ENCODE data around the gene EXOC7. TPM values are rescaled to one million over a fixed set of nuclear protein-coding genes. Genes with fewer than 3 reads are reported as not detected.
"Not testable (repeated sequence)": the region's sequence is repeated elsewhere in the genome, so short reads cannot be mapped to it uniquely, and the experiment has no call there.

Gene EXOC7
- total RNA-seq, 1 donor from 2014 or later = 183 TPM

DNA sequence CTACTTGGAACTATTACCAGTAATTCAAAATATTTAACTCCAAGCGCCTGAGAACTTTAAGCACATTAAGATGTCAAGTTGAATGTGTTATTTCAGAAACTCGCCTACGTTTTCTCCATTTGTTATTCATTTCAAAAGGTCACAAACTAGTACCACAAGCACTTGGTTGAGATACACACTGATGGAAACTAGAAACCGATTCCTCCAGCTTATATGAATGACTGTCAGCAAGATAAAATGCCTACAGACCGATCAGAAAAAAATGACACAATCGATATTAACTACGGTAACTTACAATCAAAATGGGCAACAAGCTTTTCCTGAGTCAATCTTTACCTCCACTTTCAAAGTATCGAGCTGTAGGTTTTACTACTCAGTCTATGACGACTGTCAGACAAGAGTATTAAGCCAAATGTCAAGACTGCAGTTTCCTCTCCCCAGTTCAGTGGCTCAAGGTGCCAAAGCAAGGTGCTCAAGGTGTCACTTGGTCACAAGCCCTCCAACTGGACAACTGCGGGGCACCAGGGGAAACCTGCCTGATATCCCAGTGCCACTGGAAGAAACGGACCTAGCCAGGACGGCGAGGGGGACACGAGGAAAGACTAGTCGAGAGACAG, 31.9 kb downstream of the EXOC7 start:
- Mint-ChIP-seq H3K4me3 (ENCODE audit: unreplicated experiment) (peak overlapping the region; percentile 98), H3K27ac (ENCODE audit: unreplicated experiment) (peak overlapping the region; percentile 32), H3K9me3 (ENCODE audit: unreplicated experiment) (no peaks in the 10 kb centered on the region), H3K4me1 (ENCODE audit: unreplicated experiment) (peaks cover 17% of the 10 kb centered on the region), H3K36me3 (ENCODE audit: low read depth, unreplicated experiment) (peaks cover 4% of the 10 kb centered on the region), H3K27me3 (ENCODE audit: unreplicated experiment) (peaks cover 20% of the 10 kb centered on the region)
- DNase-seq (ENCODE audit: low spot score) = no peak
- TF ChIP-seq CTCF (IDR thresholded peaks at IDR 0.05; ENCODE audit: unreplicated experiment) = no peak

GRCh38 chr17:76065775-76066174, 37.8 kb downstream of the EXOC7 start:
- no peaks in the 10 kb centered on the region for H3K9me3 Mint-ChIP-seq (ENCODE audit: unreplicated experiment)

DNA sequence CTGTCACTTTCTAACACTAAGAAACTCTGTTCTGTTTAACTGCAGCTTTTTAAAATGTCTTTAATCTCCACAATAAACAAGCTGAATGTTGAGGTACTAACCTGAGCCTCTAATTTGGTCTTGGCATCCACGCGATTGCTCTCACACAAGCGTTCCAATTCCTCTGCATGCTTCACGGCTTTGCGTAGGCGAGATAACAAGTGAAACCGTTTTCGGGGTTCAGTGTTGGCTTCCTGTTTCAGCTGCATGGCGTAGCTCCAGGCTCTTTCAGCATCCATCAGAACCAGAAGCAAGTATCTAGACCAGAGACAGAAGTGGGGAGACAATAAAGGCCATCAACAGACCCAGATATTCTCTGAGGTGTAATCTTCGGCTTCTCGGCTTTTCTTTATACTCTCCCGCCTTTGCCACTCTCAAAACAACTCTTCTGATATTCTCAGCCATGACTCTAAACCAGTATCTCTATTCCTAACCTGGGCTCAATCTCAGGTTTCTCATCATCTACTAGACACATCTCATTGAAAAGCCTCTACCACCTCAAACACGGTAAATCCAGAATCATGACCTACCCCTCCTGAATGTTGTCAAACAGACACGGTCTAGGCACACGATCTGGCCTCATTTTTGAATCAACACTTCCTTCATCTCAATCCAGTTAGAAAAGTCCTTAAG, 39.6 kb downstream of the EXOC7 start:
- peaks cover 37% of the 10 kb centered on the region for H3K36me3 Mint-ChIP-seq (ENCODE audit: low read depth, unreplicated experiment)

More at GRCh38 chr17:76065775-76066174, 37.8 kb downstream of the EXOC7 start:
- Mint-ChIP-seq H3K27me3 (ENCODE audit: unreplicated experiment) (peaks cover 2% of the 10 kb centered on the region), H3K4me1 (ENCODE audit: unreplicated experiment) (no peaks in the 10 kb centered on the region), H3K36me3 (ENCODE audit: low read depth, unreplicated experiment) (peaks cover 30% of the 10 kb centered on the region), H3K27ac (ENCODE audit: unreplicated experiment) (no peak overlapping the region), H3K4me3 (ENCODE audit: unreplicated experiment) (peak overlapping the region; percentile 47)
- DNase-seq (ENCODE audit: low spot score) = no peak
- TF ChIP-seq CTCF (IDR thresholded peaks at IDR 0.05; ENCODE audit: unreplicated experiment) = no peak

DNA sequence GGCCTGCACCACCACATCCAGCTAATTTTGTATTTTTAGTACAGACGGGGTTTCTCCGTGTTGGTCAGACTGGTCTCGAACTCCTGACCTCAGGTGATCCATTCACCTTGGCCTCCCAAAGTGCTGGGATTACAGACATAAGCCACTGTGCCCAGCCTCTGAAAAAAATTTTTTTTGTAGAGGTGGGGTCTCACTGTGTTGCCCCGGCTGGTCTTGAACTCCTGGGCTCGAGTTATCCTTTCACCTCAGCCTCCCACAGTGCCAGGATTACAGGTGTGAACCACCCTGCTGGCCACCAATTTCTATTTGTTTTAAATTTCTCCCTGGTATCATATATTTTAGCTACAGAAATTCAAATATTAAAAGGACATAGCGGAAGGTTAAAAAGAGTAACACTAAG, 45.3 kb downstream of the EXOC7 start:
- not testable (repeated sequence) for H3K9me3 Mint-ChIP-seq (ENCODE audit: unreplicated experiment); H3K4me3 Mint-ChIP-seq (ENCODE audit: unreplicated experiment); H3K27ac Mint-ChIP-seq (ENCODE audit: unreplicated experiment); DNase-seq (ENCODE audit: low spot score); H3K27me3 Mint-ChIP-seq (ENCODE audit: unreplicated experiment); H3K4me1 Mint-ChIP-seq (ENCODE audit: unreplicated experiment)
- peaks cover 40% of the 10 kb centered on the region for H3K36me3 Mint-ChIP-seq (ENCODE audit: low read depth, unreplicated experiment)

More for the DNA sequence above, 39.6 kb downstream of the EXOC7 start:
- peak overlapping the region; percentile 37 for H3K4me3 Mint-ChIP-seq (ENCODE audit: unreplicated experiment)
- TF ChIP-seq CTCF (IDR thresholded peaks at IDR 0.05; ENCODE audit: unreplicated experiment) = no peak
- no peaks in the 10 kb centered on the region for H3K4me1 Mint-ChIP-seq (ENCODE audit: unreplicated experiment)
- DNase-seq (ENCODE audit: low spot score) = no peak
- peaks cover 2% of the 10 kb centered on the region for H3K27me3 Mint-ChIP-seq (ENCODE audit: unreplicated experiment)
- H3K27ac Mint-ChIP-seq (ENCODE audit: unreplicated experiment) = no peak overlapping the region
- no peaks in the 10 kb centered on the region for H3K9me3 Mint-ChIP-seq (ENCODE audit: unreplicated experiment)

- Mint-ChIP-seq H3K4me1 (ENCODE audit: unreplicated experiment) (no peaks in the 10 kb centered on the region), H3K9me3 (ENCODE audit: unreplicated experiment) (no peaks in the 10 kb centered on the region), H3K27me3 (ENCODE audit: unreplicated experiment) (peaks cover 4% of the 10 kb centered on the region), H3K36me3 (ENCODE audit: low read depth, unreplicated experiment) (peaks cover 41% of the 10 kb centered on the region), H3K27ac (ENCODE audit: unreplicated experiment) (no peak overlapping the region), H3K4me3 (ENCODE audit: unreplicated experiment) (peak overlapping the region; percentile 24)
- no peak for TF ChIP-seq CTCF (IDR thresholded peaks at IDR 0.05; ENCODE audit: unreplicated experiment)
- no peak for DNase-seq (ENCODE audit: low spot score)
Measured at GRCh38 chr17:76056882-76057281, 46.7 kb downstream of the EXOC7 start.
